ENCODE measurements around the gene ADAMTSL1. TPM values are rescaled to one million over a fixed set of nuclear protein-coding genes. Genes with fewer than 3 reads are reported as not detected.

The ADAMTSL1 gene
- total RNA-seq, 6 donors from 2014 or later, result 0.44 to 6.4 (median 2.3) TPM; not detected in 1

GRCh38 chr9:18881758-18882157, 407.8 kb downstream of the ADAMTSL1 start:
- Histone ChIP-seq H3K4me1 (no peaks in the 10 kb centered on the region), H3K9me3 (no peaks in the 10 kb centered on the region), H3K36me3 (no peaks in the 10 kb centered on the region), H3K27ac (no peak overlapping the region), H3K27me3 (no peaks in the 10 kb centered on the region), H3K4me3 (no peak overlapping the region)
- WGBS, 2 donors, result 90 to 94% methylated on average over 2 of the region's 2 CpGs
- DNase-seq (no peak), ATAC-seq (ENCODE audit: low FRiP score in 2 of 2) (peak in 1 of 2 donors; percentile 19)
- TF ChIP-seq POLR2AphosphoS5 (IDR thresholded peaks at IDR 0.05) (no peak), POLR2A (IDR thresholded peaks at IDR 0.05) (no peak), EP300 (IDR thresholded peaks at IDR 0.05) (no peak), CTCF (IDR thresholded peaks at IDR 0.05) (no peak)

- DNase-seq, result no peak
- no peak overlapping the region for H3K4me3 ChIP-seq
- ATAC-seq (ENCODE audit: low FRiP score in 2 of 2), result no peak
- WGBS, 2 donors, result 88 to 90% methylated on average over 1 of the region's 1 CpG
- no peaks in the 10 kb centered on the region for H3K36me3 ChIP-seq
- H3K27me3 ChIP-seq, result no peaks in the 10 kb centered on the region
- H3K4me1 ChIP-seq, result no peaks in the 10 kb centered on the region
- no peaks in the 10 kb centered on the region for H3K9me3 ChIP-seq
- no peak overlapping the region for H3K27ac ChIP-seq
- TF ChIP-seq EP300 (IDR thresholded peaks at IDR 0.05) (no peak), CTCF (IDR thresholded peaks at IDR 0.05) (no peak), POLR2A (IDR thresholded peaks at IDR 0.05) (no peak), POLR2AphosphoS5 (IDR thresholded peaks at IDR 0.05) (no peak)
These were observed 413.6 kb downstream of the ADAMTSL1 start for GRCh38 chr9:18887546-18887945.

GRCh38 chr9:18888290-18888689, 414.3 kb downstream of the ADAMTSL1 start:
- Histone ChIP-seq H3K4me1 (no peaks in the 10 kb centered on the region), H3K27ac (no peak overlapping the region), H3K36me3 (no peaks in the 10 kb centered on the region), H3K4me3 (no peak overlapping the region), H3K9me3 (no peaks in the 10 kb centered on the region), H3K27me3 (no peaks in the 10 kb centered on the region)
- 100% methylated on average over 1 of the region's 1 CpG for WGBS, 2 donors
- DNase-seq (no peak), ATAC-seq (ENCODE audit: low FRiP score in 2 of 2) (no peak)
- no peak for TF ChIP-seq POLR2A (IDR thresholded peaks at IDR 0.05)
- TF ChIP-seq CTCF (IDR thresholded peaks at IDR 0.05), result no peak
- no peak for TF ChIP-seq EP300 (IDR thresholded peaks at IDR 0.05)
- TF ChIP-seq POLR2AphosphoS5 (IDR thresholded peaks at IDR 0.05), result no peak

- ATAC-seq (ENCODE audit: low FRiP score in 2 of 2), result peak in 1 of 2 donors; percentile 27
- WGBS, 2 donors, result 95 to 98% methylated on average over 11 to 12 of the region's 12 CpGs
- peak in 1 of 2 donors; percentile 43 for DNase-seq
These were observed 415.6 kb downstream of the ADAMTSL1 start for GRCh38 chr9:18889550-18889949.

More at GRCh38 chr9:18889550-18889949, 415.6 kb downstream of the ADAMTSL1 start:
- H3K4me1 ChIP-seq, result no peaks in the 10 kb centered on the region
- no peaks in the 10 kb centered on the region for H3K27me3 ChIP-seq
- TF ChIP-seq EP300 (IDR thresholded peaks at IDR 0.05), result no peak
- TF ChIP-seq POLR2A (IDR thresholded peaks at IDR 0.05), result no peak
- TF ChIP-seq POLR2AphosphoS5 (IDR thresholded peaks at IDR 0.05), result no peak
- no peak for TF ChIP-seq CTCF (IDR thresholded peaks at IDR 0.05)
- H3K27ac ChIP-seq, result no peak overlapping the region
- no peaks in the 10 kb centered on the region for H3K9me3 ChIP-seq
- H3K36me3 ChIP-seq, result no peaks in the 10 kb centered on the region
- no peak overlapping the region for H3K4me3 ChIP-seq
